Gastrocnemius medialis (tissue), 4 donors: ENCODE data around the gene IL16. TPM values are rescaled to one million over a fixed set of nuclear protein-coding genes. Genes with fewer than 3 reads are reported as not detected.

Experiments
- ATAC-seq, 2 donors: fragments of 150-250 bp; one replicate each; pipeline ENCODE4 v1.9.1; 2016
- DNase-seq, 2 donors: peaks; one replicate each; pipeline ENCODE4 v3.0.0-alpha.2; 2019
- H3K27ac ChIP-seq, 4 donors: fragments of 200-600 bp; sonication (generic); 1 replicate in 1 of 4; 2 replicates in 3 of 4; pipeline ENCODE4 v1.5.1; 2016 to 2018; ENCODE audit warnings: mild to moderate bottlenecking in 2 of 4, moderate library complexity in 1 of 4
- H3K27me3 ChIP-seq, 3 donors: fragments of 200-600 bp; sonication (generic) in 2 of 3; 1 replicate in 1 of 3; 2 replicates in 2 of 3; pipeline versions ENCODE4 v1.5.1 to v1.6.0; 2016 to 2019; ENCODE audit warnings: mild to moderate bottlenecking in 1 of 3, moderate library complexity in 1 of 3
- H3K36me3 ChIP-seq, 2 donors: fragments of 200-600 bp; sonication (generic) in 1 of 2; one replicate each; pipeline ENCODE4 v1.5.1; 2017 to 2018
- H3K4me1 ChIP-seq, 2 donors: fragments of 200-600 bp; sonication (generic) in 1 of 2; one replicate each; pipeline ENCODE4 v1.5.1; 2016 to 2017; ENCODE audit warnings: mild to moderate bottlenecking in 2 of 2
- H3K4me3 ChIP-seq, 4 donors: fragments of 200-600 bp; sonication (generic) in 3 of 4; 1 replicate in 1 of 4; 2 replicates in 3 of 4; pipeline ENCODE4 v1.5.1; 2016 to 2019; ENCODE audit warnings: mild to moderate bottlenecking in 2 of 4
- H3K9me3 ChIP-seq, 3 donors: fragments of 200-600 bp; sonication (generic) in 2 of 3; 1 replicate in 1 of 3; 2 replicates in 2 of 3; pipeline ENCODE4 v1.5.1; 2016 to 2019
- POLR2A ChIP-seq, 2 donors: fragments of 450-650 bp; IDR thresholded peaks; one replicate each; pipeline ENCODE4 v1.6.1; 2017; ENCODE audit warnings: antibody characterized with exemption in 2 of 2, mild to moderate bottlenecking in 2 of 2, moderate library complexity in 2 of 2
- in situ Hi-C, 4 donors: fragments of 200-750 bp; cut with MboI; loops; one replicate each; pipeline versions ENCODE4 v1.15.0 to v1.8.0; 2017; ENCODE audit warnings: low sequenced_read_pairs in 4 of 4
- intact Hi-C: fragments of 100-400 bp; cut with DNase I; formaldehyde crosslinking; loops from one replicate; pipeline ENCODE4 v1.15.1; 2023; ENCODE audit warnings: low total_unique reads
- total RNA-seq, 4 donors: library from RNA; depleted of rRNA; stranded (reverse); fragments of >200 nt; gene quantifications; one replicate each; pipeline versions ENCODE4 v1.1.0 to v1.2.3, GENCODE V29; 2016
- TF ChIP-seq, protein P1 (sequence below), 5 experiments: fragments of 450-650 bp in 3 of 5; fragments of 200-600 bp in 2 of 5; sonication (generic) in 2 of 5; IDR thresholded peaks in 4 of 5; conservative IDR thresholded peaks in 1 of 5; 1 replicate in 4 of 5; 2 replicates in 1 of 5; pipeline ENCODE4 v1.5.1; 2016 to 2019; ENCODE audit warnings: antibody characterized with exemption in 5 of 5, mild to moderate bottlenecking in 3 of 5, moderate library complexity in 3 of 5

IL16 gene
- total RNA-seq, 4 donors from 2014 or later, result 3.3 to 4.5 (median 4.3) TPM

DNA sequence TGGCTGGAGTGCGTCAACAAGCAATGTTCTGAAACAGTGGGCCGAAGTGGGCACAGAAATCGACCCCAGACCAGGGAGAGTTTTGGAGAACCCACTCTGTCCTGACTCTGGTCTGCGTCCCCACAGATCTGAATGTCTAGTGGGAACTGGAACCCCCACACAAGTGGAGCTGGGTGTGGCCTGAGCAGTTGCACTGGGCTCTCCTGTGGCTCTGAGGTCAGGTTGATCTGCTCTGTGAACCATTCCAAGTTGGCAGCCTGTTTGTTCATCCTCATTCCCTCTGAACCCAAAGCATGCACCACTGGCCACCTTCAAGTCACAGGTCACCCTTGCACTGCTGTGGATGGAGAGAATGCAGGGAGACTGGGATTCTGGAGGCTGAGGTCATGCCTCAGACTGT lies 66.8 kb downstream of the IL16 start:
- no peak overlapping the region for H3K27ac ChIP-seq
- H3K4me1 ChIP-seq, result peaks cover 4 to 10% of the 10 kb centered on the region in 2 donors
- ATAC-seq (no peak), DNase-seq (no peak)
- H3K4me3 ChIP-seq, result no peak overlapping the region
- no peaks in the 10 kb centered on the region for H3K36me3 ChIP-seq
- no peak for TF ChIP-seq POLR2A (IDR thresholded peaks at IDR 0.05)
- TF ChIP-seq, protein P1, sequence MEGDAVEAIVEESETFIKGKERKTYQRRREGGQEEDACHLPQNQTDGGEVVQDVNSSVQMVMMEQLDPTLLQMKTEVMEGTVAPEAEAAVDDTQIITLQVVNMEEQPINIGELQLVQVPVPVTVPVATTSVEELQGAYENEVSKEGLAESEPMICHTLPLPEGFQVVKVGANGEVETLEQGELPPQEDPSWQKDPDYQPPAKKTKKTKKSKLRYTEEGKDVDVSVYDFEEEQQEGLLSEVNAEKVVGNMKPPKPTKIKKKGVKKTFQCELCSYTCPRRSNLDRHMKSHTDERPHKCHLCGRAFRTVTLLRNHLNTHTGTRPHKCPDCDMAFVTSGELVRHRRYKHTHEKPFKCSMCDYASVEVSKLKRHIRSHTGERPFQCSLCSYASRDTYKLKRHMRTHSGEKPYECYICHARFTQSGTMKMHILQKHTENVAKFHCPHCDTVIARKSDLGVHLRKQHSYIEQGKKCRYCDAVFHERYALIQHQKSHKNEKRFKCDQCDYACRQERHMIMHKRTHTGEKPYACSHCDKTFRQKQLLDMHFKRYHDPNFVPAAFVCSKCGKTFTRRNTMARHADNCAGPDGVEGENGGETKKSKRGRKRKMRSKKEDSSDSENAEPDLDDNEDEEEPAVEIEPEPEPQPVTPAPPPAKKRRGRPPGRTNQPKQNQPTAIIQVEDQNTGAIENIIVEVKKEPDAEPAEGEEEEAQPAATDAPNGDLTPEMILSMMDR (IDR thresholded peaks at IDR 0.05 in 4 of 5, conservative IDR thresholded peaks at IDR 0.05 in 1 of 5), result no peak
- H3K27me3 ChIP-seq, result no peaks in the 10 kb centered on the region
- intact Hi-C loops, result loop anchor here (10.0 kb wide), 1 partner anchor 809 kb away; no protein-coding TSS in a partner anchor
- H3K9me3 ChIP-seq, result no peaks in the 10 kb centered on the region
- in situ Hi-C loops, result loop anchor here in 3 of 4 donors (5.0 to 25.0 kb wide), 5 partner anchors 106 to 801 kb away; partner anchors contain the start of gene MESD (in 1 of the 3)

DNA sequence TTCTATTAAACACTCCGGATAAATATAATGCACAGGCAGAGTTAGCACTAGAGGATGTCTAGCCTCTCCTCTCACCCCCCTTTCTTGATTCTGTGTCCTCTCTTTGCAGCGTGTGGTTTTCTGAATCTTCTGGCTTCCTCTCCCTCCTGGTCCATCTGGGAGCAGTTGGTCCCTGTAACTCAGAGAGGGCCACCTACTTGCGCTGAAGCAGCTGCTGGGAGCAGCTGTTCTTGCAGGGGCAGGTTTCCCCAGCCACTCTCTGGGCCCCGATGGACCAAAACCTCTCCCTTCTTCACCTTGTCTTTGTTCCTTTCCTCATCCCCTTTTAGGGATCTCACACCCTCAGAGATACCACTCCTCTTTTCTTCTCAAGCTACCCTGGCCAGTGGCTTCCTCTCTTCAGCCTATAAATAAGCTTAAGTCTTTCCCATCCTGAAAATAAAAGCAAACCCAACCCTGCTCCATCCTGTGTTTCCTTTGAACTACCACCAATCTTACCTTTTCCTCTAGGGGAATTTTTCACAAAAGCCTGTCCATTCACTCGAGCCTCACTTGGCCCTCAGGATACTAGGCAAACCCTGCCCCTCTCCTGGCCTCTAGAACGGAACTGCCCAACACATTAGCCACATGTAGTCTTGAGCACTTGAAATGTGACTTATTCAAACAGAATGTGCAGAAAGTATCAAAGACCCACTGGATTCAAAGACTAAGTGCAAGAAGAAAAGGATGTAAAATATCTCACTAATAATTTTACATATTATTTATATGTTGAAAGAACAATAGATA lies 67.6 kb downstream of the IL16 start:
- TF ChIP-seq, protein P1 (IDR thresholded peaks at IDR 0.05 in 4 of 5, conservative IDR thresholded peaks at IDR 0.05 in 1 of 5), result no peak
- TF ChIP-seq POLR2A (IDR thresholded peaks at IDR 0.05), result no peak
- in situ Hi-C loops, result loop anchor here in 3 of 4 donors (5.0 to 25.0 kb wide), 5 partner anchors 107 to 802 kb away; partner anchors contain the start of gene MESD (in 1 of the 3)
- ATAC-seq, result no peak
- H3K27ac ChIP-seq, result no peak overlapping the region
- intact Hi-C loops, result loop anchor here (10.0 kb wide), 1 partner anchor 809 kb away; no protein-coding TSS in a partner anchor
- H3K9me3 ChIP-seq, result no peaks in the 10 kb centered on the region
- no peak for DNase-seq
- no peaks in the 10 kb centered on the region for H3K27me3 ChIP-seq
- no peak overlapping the region for H3K4me3 ChIP-seq
- peaks cover 4 to 10% of the 10 kb centered on the region in 2 donors for H3K4me1 ChIP-seq
- H3K36me3 ChIP-seq, result no peaks in the 10 kb centered on the region

DNA sequence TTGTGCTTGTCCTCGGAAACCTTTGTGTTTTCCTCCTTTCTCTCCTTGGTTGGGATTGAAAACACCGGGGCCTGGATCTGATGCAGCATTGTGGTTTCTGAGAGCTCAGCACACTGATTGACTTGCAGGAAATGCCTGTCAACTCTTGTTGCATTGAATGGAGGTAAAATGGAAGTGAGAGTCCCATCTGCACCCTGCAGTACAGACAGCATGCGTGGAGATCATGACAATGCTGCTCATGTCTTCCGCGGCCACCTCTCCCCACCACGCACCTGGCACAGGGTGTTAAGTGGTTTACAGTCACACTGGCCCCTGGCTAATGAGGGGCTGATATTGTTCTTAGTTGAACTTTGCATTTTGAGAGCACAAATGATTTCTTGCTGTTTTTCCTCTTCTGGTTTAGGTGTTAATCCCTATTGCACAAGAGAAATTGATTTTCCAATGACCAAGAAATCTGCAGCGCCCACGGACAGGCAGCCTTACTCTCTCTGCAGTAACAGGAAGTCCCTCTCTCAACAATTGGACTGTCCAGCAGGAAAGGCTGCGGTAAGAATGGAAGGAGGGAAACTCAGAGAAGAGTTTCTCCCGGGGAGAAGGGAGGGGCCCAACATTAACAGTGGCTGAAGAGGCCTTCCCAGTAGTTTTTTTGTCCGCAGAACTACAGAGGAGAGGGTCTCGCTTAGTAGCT lies 68.7 kb downstream of the IL16 start:
- H3K36me3 ChIP-seq, result no peaks in the 10 kb centered on the region
- ATAC-seq (peak in 1 of 2 donors; percentile 32), DNase-seq (no peak)
- no peaks in the 10 kb centered on the region for H3K9me3 ChIP-seq
- H3K27ac ChIP-seq, result no peak overlapping the region
- intact Hi-C loops, result loop anchor here (5.0 to 10.0 kb wide), 2 partner anchors 288 to 811 kb away; no protein-coding TSS in a partner anchor
- no peak for TF ChIP-seq POLR2A (IDR thresholded peaks at IDR 0.05)
- TF ChIP-seq, protein P1 (IDR thresholded peaks at IDR 0.05 in 4 of 5, conservative IDR thresholded peaks at IDR 0.05 in 1 of 5), result no peak
- peak overlapping the region in 2 of 4 donors; percentile 1 to 29 for H3K4me3 ChIP-seq
- peaks cover 4 to 10% of the 10 kb centered on the region in 2 donors for H3K4me1 ChIP-seq
- H3K27me3 ChIP-seq, result no peaks in the 10 kb centered on the region
- in situ Hi-C loops, result loop anchor here (5.0 to 25.0 kb wide), 7 partner anchors 108 to 803 kb away; partner anchors contain the start of gene MESD (in 1 of the 4)

DNA sequence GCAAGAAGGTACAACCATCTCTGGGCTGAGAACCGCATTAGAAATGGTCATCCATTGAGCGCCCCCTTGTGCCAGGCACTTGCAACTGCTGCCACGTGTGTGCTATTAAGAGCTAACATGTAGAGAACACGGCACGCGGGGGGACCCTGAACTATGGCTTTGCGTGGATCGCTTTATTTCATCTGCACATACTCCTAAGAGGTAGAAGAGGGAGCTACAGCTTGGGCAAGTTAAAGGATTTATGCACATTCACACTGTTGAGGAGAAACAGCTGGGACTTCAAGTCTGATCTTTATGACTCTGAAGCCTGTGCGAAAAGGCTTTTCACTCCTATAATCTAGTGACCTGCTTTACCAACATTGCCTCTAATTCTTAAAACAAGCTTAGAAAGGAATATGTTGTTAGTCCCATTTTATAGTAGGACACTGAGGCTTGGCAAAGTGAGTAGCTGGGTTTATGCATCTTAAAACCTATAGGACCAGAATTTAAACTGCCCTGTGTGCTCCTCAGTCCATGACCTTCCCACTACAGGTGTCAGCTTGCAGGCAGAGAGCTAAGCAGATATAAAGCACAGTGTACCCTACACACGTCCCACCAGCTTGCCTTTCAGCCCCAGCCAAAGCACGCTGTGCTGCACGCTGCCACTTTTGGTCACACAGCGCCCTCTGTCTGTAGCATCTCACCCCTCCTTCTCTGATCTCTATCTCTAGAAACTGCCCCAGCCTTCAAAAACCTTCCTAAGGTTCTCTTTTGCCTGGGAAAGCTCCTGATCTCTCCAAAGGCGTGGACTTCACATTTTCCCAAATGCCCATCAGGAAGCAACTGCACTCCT lies 69.5 kb downstream of the IL16 start:
- DNase-seq, result peak; percentile 40 to 63
- Histone ChIP-seq H3K9me3 (no peaks in the 10 kb centered on the region), H3K27me3 (no peaks in the 10 kb centered on the region), H3K4me1 (peaks cover 4 to 10% of the 10 kb centered on the region in 2 donors), H3K27ac (no peak overlapping the region), H3K4me3 (peak overlapping the region in 3 of 4 donors; percentile 1 to 29 (median 9)), H3K36me3 (no peaks in the 10 kb centered on the region)
- in situ Hi-C loops, result loop anchor here (5.0 to 25.0 kb wide), 7 partner anchors 109 to 804 kb away; partner anchors contain the start of gene MESD (in 1 of the 4)
- no peak for TF ChIP-seq POLR2A (IDR thresholded peaks at IDR 0.05)
- TF ChIP-seq, protein P1 (IDR thresholded peaks at IDR 0.05 in 4 of 5, conservative IDR thresholded peaks at IDR 0.05 in 1 of 5), result peak; percentile 66 to 81 (median 75)
- intact Hi-C loops, result loop anchor here (1.0 to 10.0 kb wide), 4 partner anchors 111 to 811 kb away; no protein-coding TSS in a partner anchor
- ATAC-seq, result peak; percentile 87 to 89
